Measurements from ENCODE around the gene VAC14. TPM values are rescaled to one million over a fixed set of nuclear protein-coding genes. Genes with fewer than 3 reads are reported as not detected.

VAC14 gene
- polyA plus RNA-seq, 1 donor from 2014 or later: 8.6 TPM

DNA sequence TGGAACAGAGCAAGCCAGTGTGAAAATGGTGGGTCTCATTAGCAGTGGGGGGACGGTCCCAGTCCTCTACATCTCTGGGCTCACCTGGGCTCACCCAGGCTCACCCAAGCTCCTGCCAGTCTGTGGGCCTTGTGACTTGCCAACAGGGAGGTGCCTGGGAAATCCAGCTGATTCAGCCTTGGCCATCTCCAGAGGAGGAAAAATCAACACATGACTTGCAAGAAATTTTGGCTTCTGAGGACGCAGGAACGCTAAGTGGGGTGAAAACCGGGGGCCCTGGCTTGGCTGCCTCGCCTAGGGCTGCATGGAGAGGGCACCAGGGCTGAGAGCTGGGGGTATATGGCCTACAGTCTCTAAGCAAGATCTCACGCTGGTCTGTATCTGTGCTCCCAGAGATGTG is 47.7 kb downstream of the VAC14 start:
- Histone ChIP-seq H3K4me2 (ENCODE audit: low read length) (no peak overlapping the region), H3K27me3 (ENCODE audit: insufficient read depth, low read depth, low read length) (no peaks in the 10 kb centered on the region), H4K20me1 (ENCODE audit: insufficient read depth) (no peaks in the 10 kb centered on the region), H2AFZ (ENCODE audit: low read depth, low read length) (no peak overlapping the region), H3K27ac (ENCODE audit: low read length) (no peak overlapping the region), H3K9me3 (ENCODE audit: low read length) (no peaks in the 10 kb centered on the region), H3K9ac (ENCODE audit: low read length) (no peak overlapping the region), H3F3A (ENCODE audit: insufficient read depth, low read length, poor library complexity, severe bottlenecking) (no peaks in the 10 kb centered on the region), H3K4me3 (ENCODE audit: low read length) (no peak overlapping the region), H3K36me3 (ENCODE audit: insufficient read depth, low read length) (no peaks in the 10 kb centered on the region), H3K9me2 (ENCODE audit: insufficient read depth, low read length) (no peaks in the 10 kb centered on the region), H3K79me2 (replicated peaks; ENCODE audit: insufficient read depth, low read length) (no peaks in the 10 kb centered on the region)
- TF ChIP-seq, protein P1, sequence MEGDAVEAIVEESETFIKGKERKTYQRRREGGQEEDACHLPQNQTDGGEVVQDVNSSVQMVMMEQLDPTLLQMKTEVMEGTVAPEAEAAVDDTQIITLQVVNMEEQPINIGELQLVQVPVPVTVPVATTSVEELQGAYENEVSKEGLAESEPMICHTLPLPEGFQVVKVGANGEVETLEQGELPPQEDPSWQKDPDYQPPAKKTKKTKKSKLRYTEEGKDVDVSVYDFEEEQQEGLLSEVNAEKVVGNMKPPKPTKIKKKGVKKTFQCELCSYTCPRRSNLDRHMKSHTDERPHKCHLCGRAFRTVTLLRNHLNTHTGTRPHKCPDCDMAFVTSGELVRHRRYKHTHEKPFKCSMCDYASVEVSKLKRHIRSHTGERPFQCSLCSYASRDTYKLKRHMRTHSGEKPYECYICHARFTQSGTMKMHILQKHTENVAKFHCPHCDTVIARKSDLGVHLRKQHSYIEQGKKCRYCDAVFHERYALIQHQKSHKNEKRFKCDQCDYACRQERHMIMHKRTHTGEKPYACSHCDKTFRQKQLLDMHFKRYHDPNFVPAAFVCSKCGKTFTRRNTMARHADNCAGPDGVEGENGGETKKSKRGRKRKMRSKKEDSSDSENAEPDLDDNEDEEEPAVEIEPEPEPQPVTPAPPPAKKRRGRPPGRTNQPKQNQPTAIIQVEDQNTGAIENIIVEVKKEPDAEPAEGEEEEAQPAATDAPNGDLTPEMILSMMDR (IDR thresholded peaks at IDR 0.05; ENCODE audit: poor library complexity, severe bottlenecking): no peak

DNA sequence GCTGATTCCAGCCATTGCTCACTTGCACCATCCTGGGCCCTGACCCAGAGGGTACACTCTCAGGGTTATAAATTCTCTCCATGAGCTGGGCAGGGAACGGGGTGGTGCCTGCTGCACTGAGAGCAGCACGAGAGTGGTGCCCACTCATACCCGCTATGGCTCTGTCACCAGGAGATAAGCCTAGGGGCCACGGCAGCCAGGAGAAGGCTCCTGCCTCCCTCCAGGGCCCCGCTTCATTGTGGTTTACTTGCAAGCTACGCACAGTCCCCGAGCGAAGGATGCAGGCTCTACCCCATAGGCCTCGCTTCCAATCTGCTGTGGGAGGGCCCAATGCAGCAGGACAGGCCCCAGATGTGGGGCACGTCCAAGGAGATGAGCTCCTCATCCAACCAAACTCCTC is 48.5 kb downstream of the VAC14 start:
- no peak overlapping the region for H3K27ac ChIP-seq (ENCODE audit: low read length)
- no peaks in the 10 kb centered on the region for H3K79me2 ChIP-seq (replicated peaks; ENCODE audit: insufficient read depth, low read length)
- no peak for TF ChIP-seq TAF1 (IDR thresholded peaks at IDR 0.05; ENCODE audit: low read depth)
- TF ChIP-seq EZH2 (IDR thresholded peaks at IDR 0.05; ENCODE audit: borderline replicate concordance, insufficient read depth, low read length, poor library complexity, severe bottlenecking): no peak
- no peaks in the 10 kb centered on the region for H4K20me1 ChIP-seq (ENCODE audit: insufficient read depth)
- no peak overlapping the region for H3K4me3 ChIP-seq (ENCODE audit: low read length)
- H3K9me3 ChIP-seq (ENCODE audit: low read length): no peaks in the 10 kb centered on the region
- H2AFZ ChIP-seq (ENCODE audit: low read depth, low read length): no peak overlapping the region
- H3K4me2 ChIP-seq (ENCODE audit: low read length): no peak overlapping the region
- no peak overlapping the region for H3K9ac ChIP-seq (ENCODE audit: low read length)
- no peaks in the 10 kb centered on the region for H3K9me2 ChIP-seq (ENCODE audit: insufficient read depth, low read length)
- H3F3A ChIP-seq (ENCODE audit: insufficient read depth, low read length, poor library complexity, severe bottlenecking): no peaks in the 10 kb centered on the region
- H3K36me3 ChIP-seq (ENCODE audit: insufficient read depth, low read length): no peaks in the 10 kb centered on the region
- H3K27me3 ChIP-seq (ENCODE audit: insufficient read depth, low read depth, low read length): no peaks in the 10 kb centered on the region

DNA sequence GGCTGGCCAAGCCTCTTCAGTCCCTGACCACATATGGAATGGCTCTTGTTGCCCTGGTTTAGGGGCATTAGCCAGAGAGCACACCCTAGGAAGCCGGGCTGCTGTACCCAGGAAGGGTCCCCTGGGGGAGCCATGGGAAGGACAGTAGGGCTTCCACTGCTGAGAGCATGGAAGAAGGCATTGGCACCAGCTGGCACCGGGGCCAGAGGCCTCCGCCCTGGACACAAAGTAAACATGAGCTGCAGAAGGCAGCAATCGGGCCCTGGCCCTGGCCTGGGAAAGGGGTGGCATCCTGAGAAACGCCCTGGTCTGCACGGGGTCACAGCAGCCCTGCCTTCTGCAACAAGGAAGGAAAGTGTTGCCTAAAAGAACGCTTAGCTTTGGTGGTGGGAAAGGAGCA is 49.4 kb downstream of the VAC14 start:
- H3K79me2 ChIP-seq (replicated peaks; ENCODE audit: insufficient read depth, low read length): no peaks in the 10 kb centered on the region
- no peak overlapping the region for H3K4me3 ChIP-seq (ENCODE audit: low read length)
- H3K9ac ChIP-seq (ENCODE audit: low read length): no peak overlapping the region
- H3F3A ChIP-seq (ENCODE audit: insufficient read depth, low read length, poor library complexity, severe bottlenecking): no peaks in the 10 kb centered on the region
- H4K20me1 ChIP-seq (ENCODE audit: insufficient read depth): no peaks in the 10 kb centered on the region
- no peaks in the 10 kb centered on the region for H3K9me2 ChIP-seq (ENCODE audit: insufficient read depth, low read length)
- no peaks in the 10 kb centered on the region for H3K9me3 ChIP-seq (ENCODE audit: low read length)
- TF ChIP-seq MXI1 (conservative IDR thresholded peaks at IDR 0.05; ENCODE audit: poor library complexity, severe bottlenecking) (no peak), EZH2 (IDR thresholded peaks at IDR 0.05; ENCODE audit: borderline replicate concordance, insufficient read depth, low read length, poor library complexity, severe bottlenecking) (no peak), EP300 (conservative IDR thresholded peaks at IDR 0.05; ENCODE audit: poor library complexity, severe bottlenecking) (no peak)
- TF ChIP-seq, protein P1 (IDR thresholded peaks at IDR 0.05; ENCODE audit: poor library complexity, severe bottlenecking): no peak
- H3K4me2 ChIP-seq (ENCODE audit: low read length): no peak overlapping the region
- H3K36me3 ChIP-seq (ENCODE audit: insufficient read depth, low read length): no peaks in the 10 kb centered on the region
- H3K27ac ChIP-seq (ENCODE audit: low read length): no peak overlapping the region
- H2AFZ ChIP-seq (ENCODE audit: low read depth, low read length): no peak overlapping the region
- no peaks in the 10 kb centered on the region for H3K27me3 ChIP-seq (ENCODE audit: insufficient read depth, low read depth, low read length)
